TTC549 (cell line): Measurements from ENCODE around the gene RIMKLB.
"Not testable (repeated sequence)": the region's sequence is repeated elsewhere in the genome, so short reads cannot be mapped to it uniquely, and the experiment has no call there.

Experiments
- FAIRE-seq: peaks from 2 replicates; lab custom pipeline; 2012; peaks lifted over from hg19 to GRCh38; lab: Jason Lieb, UNC

RIMKLB gene

GRCh38 chr12:8820676-8821407 lies 123.1 kb downstream of the RIMKLB start:
- not testable (repeated sequence) for FAIRE-seq

- no peak for FAIRE-seq
Observed at GRCh38 chr12:8821591-8821990, 123.8 kb downstream of the RIMKLB start.

GRCh38 chr12:8822298-8822697 lies 124.5 kb downstream of the RIMKLB start, which contains the start of gene A2ML1:
A2ML1 (plus strand) TSS chr12:8822621; CDS start chr12:8822652, 31 bp downstream.
- no peak for FAIRE-seq

GRCh38 chr12:8823565-8824300 lies 125.9 kb downstream of the RIMKLB start:
- FAIRE-seq: no peak

GRCh38 chr12:8827551-8828256 lies 129.9 kb downstream of the RIMKLB start:
- no peak for FAIRE-seq

GRCh38 chr12:8828257-8829124 lies 130.7 kb downstream of the RIMKLB start:
- no peak for FAIRE-seq

GRCh38 chr12:8829125-8829518 lies 131.3 kb downstream of the RIMKLB start:
- FAIRE-seq: no peak

GRCh38 chr12:8829621-8830020 lies 131.8 kb downstream of the RIMKLB start:
- no peak for FAIRE-seq

- FAIRE-seq: no peak
Observed at GRCh38 chr12:8831116-8831515, 133.3 kb downstream of the RIMKLB start.

GRCh38 chr12:8832500-8832899 lies 134.7 kb downstream of the RIMKLB start:
- FAIRE-seq: no peak
